Measurements from ENCODE around the gene TEX22.
A peak's percentile ranks its signal among the peaks of the same experiment; 100 is the strongest.

The TEX22 gene

DNA sequence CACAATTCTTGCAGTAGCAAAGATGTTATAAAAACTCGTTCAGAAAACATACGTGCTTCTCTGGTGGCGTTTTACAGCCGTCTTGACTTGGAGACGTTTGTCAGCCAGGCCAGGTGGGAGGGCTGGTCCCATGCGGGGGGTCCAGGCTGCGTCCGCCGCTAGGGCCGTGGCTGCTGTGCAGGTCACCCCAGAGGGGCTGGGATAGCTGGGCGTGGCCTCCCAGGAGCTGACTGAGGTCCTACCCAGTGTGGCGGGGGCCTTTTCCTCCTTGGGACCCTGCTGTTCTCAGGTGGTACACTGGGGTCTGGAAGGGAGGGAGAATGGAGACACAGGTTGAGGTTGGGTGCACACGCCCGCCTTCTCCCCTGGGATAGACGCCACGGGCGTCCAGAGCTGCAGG is 46.5 kb downstream of the TEX22 start:
- no peak for DNase-seq

DNA sequence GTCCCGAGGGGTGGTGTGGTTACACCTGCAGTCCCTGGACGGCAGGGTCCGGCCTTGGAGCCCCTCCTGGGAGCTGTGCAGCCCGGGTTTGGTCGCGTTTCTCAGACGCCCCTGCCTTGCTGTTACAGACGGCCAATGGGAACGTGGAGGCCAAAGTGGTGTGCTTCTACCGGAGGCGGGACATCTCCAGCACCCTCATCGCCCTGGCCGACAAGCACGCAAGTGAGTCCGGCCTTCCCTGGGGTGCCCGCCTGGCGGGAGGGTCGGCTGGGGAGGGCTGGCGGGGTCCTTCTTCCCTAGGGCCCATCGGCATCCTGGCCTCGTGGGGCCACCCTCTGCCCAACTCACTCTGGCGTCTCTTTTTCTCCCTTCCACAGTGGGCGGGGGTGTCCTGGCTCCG is 47.0 kb downstream of the TEX22 start:
- no peak for DNase-seq

DNA sequence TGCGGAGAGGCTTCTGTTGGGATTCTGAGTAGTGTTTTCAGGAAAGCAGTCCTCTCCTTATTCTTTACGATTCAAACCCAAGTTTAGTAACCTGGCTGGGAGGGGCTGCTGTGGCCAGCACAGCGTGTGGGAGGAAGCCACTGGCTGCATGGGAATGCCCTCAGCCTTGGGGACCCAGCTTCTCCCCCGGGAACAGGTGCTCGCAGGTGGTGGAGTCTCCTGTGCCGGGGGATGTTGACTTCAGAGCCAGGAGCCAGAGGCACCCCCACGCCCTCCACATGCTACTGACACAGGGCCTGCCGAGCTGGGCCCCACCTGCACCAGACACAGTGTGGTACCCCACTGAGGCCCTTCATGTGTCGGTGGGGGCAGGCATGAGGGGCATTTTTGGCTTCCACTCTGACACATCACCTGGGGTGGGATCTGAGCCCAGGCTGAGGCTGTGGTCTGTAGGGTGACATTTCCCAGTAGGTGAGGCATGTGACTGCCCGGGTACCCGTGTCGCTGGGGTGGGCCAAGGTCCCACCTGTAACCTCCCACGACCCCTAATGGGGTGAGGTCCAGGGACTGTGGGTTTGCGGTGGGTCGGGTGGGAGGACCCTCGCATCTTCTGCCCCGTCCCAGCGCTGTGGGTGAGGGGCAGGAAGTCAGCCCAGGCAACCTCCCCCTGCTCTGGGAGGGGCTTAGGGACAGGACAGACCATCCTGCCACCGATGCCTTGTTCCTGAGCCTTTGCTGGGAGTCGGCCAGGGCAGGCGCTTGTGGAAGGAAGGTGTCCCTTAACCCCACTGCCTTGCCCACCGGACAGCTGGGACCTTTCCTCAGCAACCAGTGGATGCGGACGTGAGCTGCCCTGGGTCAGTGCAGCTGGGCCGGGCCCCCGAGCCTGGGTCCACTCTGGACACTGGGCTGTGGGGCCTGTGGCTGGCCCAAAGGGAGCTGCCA is 47.8 kb downstream of the TEX22 start:
- DNase-seq, result no peak

DNA sequence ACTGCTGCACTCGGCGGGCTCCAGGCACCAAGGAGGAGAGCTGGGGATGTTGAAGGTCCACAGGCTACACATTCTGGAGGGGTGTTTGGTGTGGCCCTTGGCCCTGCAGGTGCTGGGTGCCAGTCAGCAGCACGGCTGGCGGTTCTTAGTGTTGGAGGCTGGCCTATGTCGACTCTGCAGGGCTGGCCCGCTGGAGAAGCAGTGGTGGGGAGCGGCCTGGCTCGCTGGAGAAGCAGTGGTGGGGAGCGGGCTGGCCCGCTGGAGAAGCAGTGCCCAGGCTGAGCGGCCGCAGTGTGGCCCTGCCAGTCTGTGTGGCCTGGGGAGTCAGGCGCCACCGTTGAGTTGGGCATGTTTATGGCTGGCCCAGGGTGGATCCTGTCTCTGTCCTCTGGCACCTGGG is 48.6 kb downstream of the TEX22 start:
- DNase-seq, result no peak

DNA sequence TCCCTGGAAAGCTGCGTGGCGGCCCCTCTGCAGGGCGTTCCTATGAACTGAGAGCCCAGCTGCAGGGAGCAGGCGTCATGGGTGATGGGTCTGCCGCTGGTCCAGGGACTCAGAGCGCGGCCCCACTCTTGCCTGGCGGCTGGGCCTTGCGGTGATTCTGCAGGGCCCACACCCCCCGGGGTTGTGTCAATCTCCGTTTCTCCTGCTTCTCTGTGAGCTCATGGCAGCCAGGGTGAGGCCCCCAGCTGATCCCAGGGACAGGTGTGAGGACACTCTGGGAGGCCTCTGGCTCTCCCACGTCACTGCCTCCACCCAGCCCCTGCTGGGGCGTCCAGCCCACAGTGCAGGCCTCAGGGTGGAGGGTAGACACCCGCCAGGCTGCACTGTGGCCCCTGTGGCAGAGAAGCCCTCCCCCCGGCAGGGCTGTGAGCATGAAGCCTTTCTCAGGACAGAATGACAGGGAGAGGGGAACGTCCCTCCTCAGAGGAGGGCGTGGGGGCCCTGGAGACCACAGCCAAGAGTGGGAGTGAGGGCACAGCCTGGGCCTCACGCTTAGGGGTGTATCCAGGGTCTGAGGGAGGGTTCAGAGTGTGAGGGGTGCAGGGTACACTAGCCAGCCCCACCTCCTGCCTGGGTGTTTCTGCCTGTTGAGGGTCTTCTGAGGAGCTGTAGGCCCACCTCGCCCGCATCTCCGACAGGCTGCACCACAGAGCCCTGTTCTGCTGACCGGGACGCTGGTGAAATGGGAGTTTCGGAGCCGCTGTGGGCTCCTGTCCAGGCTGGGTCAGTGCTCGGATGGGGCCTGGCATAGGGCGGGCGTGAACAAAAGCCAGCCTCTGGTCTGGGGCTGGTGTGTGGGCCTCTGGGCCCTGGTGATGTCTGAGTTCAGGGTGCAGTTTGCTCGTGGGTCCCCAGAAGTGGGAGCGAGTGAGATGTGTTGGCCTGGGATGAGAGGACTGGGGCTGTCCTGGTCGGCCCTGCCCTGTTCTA is 49.6 kb downstream of the TEX22 start:
- DNase-seq, result no peak

DNA sequence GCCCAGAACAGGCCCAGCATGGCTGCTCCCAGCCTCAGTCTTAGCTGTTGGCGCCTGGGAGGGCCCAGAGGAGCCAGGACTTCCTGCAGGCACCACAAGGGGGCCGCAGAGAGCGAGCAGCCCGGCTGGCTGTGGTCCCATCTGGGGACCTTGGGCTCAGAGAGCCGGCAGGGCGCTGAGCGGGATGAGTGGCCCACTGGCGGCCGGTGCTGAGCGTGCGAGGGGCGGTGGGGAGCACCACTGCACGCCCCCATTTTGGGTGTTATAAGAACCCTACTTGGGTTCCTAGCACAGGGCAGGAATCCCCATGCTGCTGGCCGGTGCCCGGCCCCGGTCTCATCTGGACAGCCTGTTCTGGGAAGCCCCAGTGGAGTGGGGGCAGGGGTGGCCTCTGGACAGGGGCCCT is 50.4 kb downstream of the TEX22 start:
- DNase-seq, result peak; percentile 18 to 56 (median 35)

DNA sequence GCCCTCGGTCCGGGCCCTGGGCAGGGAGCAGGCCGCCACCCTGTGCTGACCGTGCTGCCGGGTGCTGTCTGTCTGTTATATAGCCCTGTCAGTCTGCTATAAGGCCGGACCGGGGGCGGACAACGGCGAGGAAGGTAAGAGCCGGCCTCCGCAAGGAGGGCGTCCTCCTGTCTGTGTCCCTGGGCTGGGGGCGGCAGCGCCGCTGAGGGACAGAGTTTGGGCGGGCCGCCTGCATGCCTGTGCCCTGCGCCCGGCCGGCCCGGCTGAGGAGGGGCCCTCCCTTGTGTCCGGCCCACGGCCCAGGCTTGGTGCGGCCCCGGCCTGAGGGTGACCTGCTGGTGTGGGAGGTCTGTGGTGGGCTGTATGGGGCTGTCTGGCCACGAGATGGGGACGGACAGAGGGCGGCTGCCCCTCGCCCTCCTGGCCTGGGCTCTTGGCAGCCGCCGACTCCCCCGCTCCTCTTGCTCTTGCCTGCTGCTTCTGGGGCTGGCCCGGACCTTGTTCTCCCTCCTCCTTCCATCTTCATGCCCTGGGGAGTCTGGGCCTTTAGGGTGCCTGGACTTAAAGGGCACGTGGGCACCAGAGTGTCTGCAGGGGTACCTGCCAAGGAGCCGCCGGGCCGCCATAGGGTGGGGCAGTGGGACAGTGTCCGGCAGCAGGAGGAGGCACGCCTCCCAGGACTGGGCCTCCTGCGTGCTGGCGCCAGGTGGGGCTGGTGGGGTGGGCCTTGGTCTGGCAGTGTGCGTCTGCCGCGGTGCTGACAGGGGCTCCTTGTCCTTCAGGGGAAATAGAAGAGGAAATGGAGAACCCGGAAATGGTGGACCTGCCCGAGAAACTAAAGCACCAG is 51.2 kb downstream of the TEX22 start:
- DNase-seq, result no peak

DNA sequence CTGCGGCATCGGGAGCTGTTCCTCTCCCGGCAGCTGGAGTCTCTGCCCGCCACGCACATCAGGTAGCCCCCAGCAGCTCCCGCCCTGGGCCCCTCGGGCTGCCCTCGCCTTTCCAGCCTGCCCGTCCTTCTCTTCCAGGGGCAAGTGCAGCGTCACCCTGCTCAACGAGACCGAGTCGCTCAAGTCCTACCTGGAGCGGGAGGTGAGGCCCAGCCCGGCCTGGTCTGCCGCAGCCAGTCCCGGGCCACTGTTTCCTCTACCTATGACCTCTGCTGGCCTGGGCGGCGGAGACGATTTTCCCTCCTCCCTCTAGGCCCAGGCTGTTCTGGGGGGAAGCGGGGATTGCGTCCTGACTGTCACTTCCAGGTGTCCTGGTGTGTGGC is 51.8 kb downstream of the TEX22 start:
- DNase-seq, result no peak

DNA sequence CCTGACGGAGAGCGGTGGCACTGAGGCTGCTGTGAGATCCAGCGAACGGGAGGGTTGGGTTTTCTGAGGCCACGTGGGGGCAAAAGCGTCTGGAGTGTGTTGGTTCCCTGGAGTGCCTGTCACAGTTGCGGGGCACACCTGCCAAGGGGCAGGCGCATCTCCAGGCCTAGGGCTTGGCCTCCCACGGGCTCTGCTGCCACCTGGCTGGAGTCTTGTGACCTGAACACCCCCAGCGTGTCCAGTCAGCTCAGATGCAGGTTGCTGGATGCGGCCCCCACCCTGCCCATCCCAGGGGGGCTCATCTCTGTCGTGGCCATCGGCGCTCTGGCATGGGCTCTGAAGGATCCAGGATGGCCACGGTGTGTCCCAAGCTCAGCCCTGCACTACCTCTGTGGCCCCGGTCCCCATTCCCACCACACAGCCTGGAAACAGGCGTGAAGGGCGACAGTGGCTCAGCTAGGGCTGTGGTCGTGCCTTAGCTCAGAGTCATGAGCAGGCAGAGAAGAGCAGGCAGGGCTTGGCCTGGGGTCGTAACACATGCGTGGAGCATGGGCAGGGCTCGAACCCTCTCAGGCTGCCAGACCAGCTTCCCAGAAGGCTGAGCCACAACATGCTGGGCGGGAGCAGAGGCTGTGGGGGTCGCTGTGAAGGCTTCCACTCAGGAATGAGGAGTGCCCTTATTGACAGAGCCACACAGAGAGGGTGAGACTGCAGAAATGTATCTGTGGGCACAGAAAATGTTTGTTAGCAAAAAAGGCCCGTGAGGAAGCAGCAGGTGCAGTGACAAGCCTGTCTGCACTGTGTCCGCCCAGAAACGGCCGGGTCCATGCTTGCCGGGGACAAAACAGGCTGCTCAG is 52.8 kb downstream of the TEX22 start:
- no peak for DNase-seq

DNA sequence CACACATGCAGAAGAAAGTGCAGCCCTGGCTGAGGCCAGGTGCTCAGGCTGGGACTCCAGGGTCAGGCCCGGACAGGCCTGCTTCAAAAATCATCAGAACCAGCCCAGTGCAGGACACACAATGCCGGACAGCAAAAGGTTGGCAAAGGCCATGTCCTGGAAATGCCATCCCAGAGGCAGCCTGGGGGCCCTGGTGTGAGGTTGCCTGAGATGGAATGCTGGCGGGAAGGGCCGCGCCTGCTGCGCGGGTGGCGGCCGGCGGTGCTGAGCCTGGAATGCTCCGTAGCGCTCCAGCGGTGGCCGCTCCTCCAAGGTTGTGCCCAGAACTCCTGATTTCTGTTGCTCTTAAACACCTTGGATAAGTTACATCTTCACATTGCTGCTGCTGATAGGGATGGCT is 54.6 kb downstream of the TEX22 start:
- DNase-seq, result no peak

DNA sequence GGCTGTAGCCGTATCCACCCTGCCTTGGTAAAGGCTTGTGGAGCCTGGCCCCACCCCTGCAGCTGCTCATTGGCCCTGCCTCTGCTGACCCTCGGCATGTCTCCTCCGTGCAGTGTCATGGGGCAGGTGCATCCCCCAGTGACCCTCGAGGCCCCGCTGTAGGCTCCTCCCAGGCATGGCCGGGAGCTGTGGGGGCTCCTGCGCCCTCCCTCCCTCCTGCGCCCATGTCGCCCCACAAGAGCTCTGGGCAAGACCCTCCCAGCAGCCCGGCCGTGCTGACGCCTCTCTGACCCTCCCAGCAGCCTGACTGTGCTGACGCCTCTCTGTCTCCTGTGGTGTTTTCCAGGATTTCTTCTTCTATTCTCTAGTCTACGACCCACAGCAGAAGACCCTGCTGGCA is 55.5 kb downstream of the TEX22 start:
- no peak for DNase-seq

DNA sequence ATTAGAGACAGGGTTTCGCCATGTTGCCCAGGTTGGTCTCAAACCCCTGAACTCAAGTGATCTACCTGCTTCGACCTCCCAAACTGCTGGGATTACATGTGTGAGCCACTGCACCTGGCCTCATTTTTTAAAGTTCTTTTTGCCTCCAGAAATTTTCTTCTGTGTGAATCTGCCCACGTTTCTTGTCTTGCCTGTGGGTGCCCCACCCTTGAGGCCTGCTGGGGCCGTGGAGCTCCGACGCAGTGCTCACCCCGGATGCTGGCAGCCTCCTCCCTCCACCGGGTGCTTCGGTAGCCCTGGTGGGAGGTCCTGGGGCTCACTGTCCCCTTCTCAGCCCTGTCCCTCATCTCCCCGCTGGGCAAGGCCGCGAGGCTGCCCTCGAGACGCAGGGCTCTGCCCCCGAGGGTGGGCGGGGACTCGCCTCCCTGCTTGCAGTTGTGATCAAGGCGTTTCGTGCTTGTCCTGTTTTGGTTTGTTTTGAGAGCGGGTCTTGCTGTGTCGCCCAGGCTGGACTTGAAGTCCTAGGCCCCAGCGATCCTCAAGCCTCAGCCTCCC is 56.8 kb downstream of the TEX22 start:
- DNase-seq, result no peak

DNA sequence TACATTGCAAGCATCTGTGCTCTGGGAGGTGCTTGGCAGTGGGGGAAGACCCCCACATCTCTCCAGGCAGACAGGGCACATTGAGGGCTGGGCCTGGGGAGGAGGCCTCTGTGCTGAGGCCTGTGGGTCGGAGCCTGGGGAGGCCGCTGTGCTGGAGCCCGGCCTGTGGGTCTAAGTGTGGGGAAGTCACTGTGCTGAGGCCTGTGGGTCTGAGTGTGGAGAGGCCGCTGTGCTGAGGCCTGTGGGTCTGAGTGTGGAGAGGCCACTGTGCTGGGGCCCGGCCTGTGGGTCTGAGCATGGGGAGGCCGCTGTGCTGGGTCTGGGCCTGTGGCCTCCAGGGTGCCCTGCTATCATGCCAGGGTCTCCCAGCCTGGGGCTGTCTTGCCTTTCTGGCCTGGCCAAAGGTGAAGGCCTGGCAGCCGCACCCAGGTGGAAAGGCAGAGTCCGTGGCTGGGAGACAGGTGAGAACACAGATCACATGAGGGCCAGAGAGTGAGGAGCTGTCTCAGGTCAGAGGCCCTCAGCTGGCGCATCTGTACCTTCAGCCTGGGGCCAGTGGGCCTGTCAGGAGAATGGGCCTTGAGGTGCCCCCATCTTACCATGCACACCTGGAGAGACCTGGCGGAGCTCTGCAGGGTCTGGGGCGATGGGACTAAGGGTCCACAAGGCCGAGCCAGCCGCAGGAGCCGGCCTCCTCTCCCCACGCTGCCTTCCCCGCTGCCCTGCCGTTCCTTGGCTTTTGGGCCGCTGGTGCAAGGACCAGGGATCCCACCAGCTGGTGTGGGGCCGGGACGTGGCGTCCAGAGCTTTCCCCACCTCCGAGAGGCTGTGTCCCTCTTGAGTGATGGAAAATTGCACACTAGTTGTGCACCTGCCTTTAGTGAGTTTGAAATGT is 57.7 kb downstream of the TEX22 start:
- DNase-seq, result no peak

DNA sequence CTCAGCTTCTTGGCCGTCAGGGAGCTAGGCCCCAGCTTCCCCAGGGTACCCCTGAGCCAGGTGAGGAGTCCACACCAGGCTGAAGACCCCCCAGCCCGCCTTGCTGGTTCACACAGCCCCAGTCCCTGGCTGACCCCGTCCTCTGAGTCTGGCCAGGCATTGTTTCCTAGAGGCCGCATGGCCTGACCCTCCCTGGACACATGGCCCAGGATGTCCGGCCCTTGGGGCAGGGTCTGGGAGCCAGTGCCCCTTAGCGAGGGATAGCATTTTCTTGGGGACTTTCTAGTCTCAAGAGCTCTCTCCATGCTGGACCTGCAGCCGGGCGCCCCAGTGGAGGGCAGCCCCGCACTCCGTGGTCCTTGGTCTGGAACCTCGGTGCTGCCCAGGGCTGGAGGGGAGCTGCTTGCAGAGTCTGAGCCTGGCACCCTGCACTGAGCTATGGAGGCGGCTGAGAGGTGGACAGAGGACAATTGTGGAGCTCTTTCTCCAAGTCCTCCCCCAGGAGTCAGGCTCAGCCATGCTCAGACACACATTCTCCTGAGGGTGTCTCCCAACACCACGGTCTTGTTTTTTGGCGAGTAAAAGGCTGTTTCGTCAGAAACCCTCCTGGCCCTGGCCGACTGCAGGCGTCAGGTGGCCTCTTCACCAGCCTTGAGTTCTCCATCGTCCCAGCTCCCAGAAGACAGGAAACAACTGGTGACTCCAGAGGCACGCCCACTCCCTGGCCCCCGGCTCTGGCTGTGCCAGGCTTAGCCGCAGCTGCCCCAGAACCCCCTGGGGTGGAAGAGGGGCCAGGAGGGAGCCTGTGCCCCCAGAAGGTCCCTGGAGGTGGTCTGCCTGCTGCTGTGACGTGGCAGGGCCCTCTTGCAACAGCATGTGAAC is 58.6 kb downstream of the TEX22 start:
- DNase-seq, result no peak

DNA sequence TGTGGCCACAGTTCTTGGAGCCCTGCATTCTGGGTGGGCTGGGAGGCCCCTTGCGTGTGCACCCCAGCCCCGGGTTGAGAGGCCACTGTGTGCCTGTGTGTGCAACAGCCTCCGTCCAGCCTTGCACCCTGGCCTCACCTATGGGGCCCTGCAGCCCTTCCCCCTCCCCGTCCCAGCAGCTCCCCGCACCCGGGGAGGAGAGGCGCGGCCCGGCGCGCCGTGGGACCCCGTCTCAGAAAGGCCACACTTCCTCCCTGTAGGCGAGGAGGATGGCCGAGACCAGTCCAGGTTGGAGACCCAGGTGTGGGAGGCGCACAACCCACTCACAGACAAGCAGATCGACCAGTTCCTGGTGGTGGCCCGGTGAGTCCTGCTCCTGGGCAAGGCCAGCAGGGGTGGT is 59.7 kb downstream of the TEX22 start:
- no peak for DNase-seq

DNA sequence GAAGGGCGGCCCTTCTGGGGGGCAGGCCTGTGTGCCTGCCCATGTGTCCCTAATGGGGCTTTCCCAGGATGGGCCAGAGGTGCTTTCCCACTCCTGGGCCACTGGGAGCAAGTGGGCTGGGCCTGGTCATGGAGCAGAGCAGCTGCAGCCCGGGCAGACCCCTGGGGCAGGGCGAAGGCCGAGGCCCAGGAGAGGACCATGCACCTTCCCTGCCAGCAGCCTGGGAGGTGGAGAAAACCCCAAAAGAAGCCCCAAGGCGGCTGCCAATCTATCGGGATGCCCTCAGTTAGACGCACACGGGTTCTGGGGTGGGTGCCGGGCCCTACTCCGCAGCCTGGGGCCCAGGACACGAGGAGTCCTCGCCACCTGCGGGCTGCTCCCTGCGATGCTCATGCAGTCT is 60.2 kb downstream of the TEX22 start:
- DNase-seq, result no peak

DNA sequence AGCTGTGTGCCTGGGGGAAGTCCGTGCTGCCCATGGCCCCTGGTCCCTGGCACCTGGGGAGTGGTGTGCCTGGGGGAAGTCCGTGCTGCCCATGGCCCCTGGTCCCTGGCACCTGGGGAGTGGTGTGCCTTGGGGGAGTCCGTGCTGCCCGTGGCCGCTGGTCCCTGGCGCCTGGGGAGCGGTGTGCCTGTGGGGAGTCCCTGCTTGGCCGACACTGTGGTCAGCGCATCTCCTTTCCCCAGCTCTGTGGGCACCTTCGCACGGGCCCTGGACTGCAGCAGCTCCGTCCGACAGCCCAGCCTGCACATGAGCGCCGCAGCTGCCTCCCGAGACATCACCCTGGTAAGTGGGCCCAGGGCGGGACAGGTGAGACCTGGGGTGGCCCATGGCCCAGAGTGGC is 61.8 kb downstream of the TEX22 start:
- no peak for DNase-seq

DNA sequence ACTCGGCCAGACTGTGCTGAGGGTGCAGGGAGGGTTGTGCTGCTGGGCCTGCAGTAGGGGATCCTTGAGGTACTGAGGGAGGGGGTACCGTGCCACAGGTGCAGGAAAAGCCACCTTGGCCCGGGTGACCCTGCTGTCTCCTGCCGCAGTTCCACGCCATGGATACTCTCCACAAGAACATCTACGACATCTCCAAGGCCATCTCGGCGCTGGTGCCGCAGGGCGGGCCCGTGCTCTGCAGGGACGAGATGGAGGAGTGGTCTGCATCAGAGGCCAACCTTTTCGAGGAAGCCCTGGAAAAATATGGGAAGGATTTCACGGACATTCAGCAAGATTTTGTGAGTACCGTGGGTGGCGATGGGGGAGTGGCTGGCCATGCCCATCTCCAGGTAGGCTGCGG is 62.3 kb downstream of the TEX22 start:
- DNase-seq, result no peak

DNA sequence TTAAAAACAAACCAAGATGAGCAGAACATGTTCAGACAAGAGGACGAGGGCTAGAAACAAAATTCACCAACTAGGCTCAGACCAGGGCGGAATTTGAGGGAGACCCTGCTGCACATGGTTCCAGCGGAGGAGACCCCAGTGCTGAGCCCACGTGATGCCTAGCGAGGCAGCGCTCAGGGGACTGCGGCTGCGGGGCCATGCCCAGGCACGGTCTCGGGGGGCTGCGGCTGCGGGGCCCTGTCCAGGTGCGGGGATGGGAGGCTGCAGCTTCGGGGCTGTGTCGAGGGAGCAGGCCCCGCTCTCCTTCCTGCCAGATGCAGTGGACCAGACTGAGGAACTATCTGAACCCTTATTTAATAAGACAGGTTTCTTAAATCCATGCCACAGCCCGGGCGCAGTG is 63.6 kb downstream of the TEX22 start:
- DNase-seq, result no peak
